HCT116 (cell line): ENCODE data around the gene GPR139. TPM values are rescaled to one million over a fixed set of nuclear protein-coding genes. Genes with fewer than 3 reads are reported as not detected.

Experiments used
- ATAC-seq: fragments of 200-7000 bp; cut with Tn5 transposase; 2 replicates; pipeline ENCODE4 v1.9.1; 2020; ENCODE audit warnings: mild to moderate bottlenecking, moderate library complexity
- BruUV-seq: library from RNA; stranded (reverse); fragments of 400-500 nt; replicated peaks from 2 replicates; lab custom pipeline; 2021; lab: Mats Ljungman, UMichigan
- CTCF ChIA-PET: fragments of 300-600 bp; sonication (Branson Sonifier 250); formaldehyde crosslinking; loops from one replicate; lab custom pipeline; 2021; ENCODE audit warnings: antibody characterized with exemption; lab: Charles Lee
- POLR2A ChIA-PET: fragments of 300-600, 350-600 bp; sonication (Branson Sonifier 250); formaldehyde crosslinking; loops from one replicate; lab custom pipeline; 2021; ENCODE audit warnings: antibody characterized with exemption; lab: Charles Lee
- RAD21 ChIA-PET, 2 experiments: fragments of 300-600 bp; sonication (Branson Sonifier 250); formaldehyde crosslinking; loops; one replicate each; lab custom pipeline; 2023; ENCODE audit warnings: low total read pairs in 2 of 2; ENCODE audit not compliant: uncharacterized antibody in 2 of 2, unreplicated experiment in 2 of 2, low non-redundant PET in 1 of 2; lab: Charles Lee
- DNase-seq: peaks from one replicate; pipeline ENCODE4 v3.0.0-alpha.2; 2010; ENCODE audit warnings: low read depth, low spot score
- H2AFZ ChIP-seq: fragments of 200-600 bp; shearing (Covaris generic), sonication (generic); 2 replicates; pipeline ENCODE4 v1.6.1; 2017; ENCODE audit warnings: low read depth, mixed run types, mixed read lengths, antibody characterized with exemption, low read length; ENCODE audit not compliant: poor library complexity, severe bottlenecking
- H3K27ac ChIP-seq: 2 replicates; pipeline ENCODE4 v1.5.1; 2012; ENCODE audit warnings: low read depth, low read length
- H3K27me3 ChIP-seq: fragments of 200-600 bp; sonication (generic); 2 replicates; pipeline ENCODE4 v1.6.1; 2016; ENCODE audit warnings: mixed run types, low read length, mixed read lengths; ENCODE audit not compliant: insufficient read depth
- H3K36me3 ChIP-seq, 2 experiments: fragments of 200-500 bp in 1 of 2; fragments of 200-600 bp in 1 of 2; sonication (Bioruptor generic) in 1 of 2; sonication (generic) in 1 of 2; 2 replicates each; pipeline versions ENCODE4 v1.5.1 to v1.6.1; 2014 to 2016; ENCODE audit warnings: low read length in 2 of 2, inconsistent platforms in 1 of 2, mixed read lengths in 1 of 2, mixed run types in 1 of 2; ENCODE audit not compliant: insufficient read depth in 2 of 2, control insufficient read depth in 1 of 2
- H3K4me1 ChIP-seq, 2 experiments: fragments of 200-600 bp in 1 of 2; sonication (generic) in 1 of 2; 2 replicates each; pipeline versions ENCODE4 v1.5.1 to v1.6.1; 2012 to 2017; ENCODE audit warnings: low read length in 2 of 2, inconsistent platforms in 1 of 2, mild to moderate bottlenecking in 1 of 2, mixed read lengths in 1 of 2, mixed run types in 1 of 2, moderate library complexity in 1 of 2; ENCODE audit not compliant: insufficient read depth in 2 of 2, control insufficient read depth in 1 of 2
- H3K4me2 ChIP-seq: fragments of 200-600 bp; sonication (generic); 2 replicates; pipeline ENCODE4 v1.6.1; 2017; ENCODE audit warnings: mixed run types, low read length, mixed read lengths
- H3K4me3 ChIP-seq, 2 experiments: fragments of 200-600 bp in 1 of 2; sonication (generic) in 1 of 2; replicated peaks in 1 of 2; 2 replicates each; pipeline ENCODE4 v1.5.1; 2011 to 2016; ENCODE audit warnings: low read length in 2 of 2, control low read depth in 1 of 2, low read depth in 1 of 2, mild to moderate bottlenecking in 1 of 2, mixed read lengths in 1 of 2, mixed run types in 1 of 2
- H3K79me2 ChIP-seq: fragments of 200-600 bp; sonication (generic); 2 replicates; pipeline ENCODE4 v1.6.1; 2017; ENCODE audit warnings: mild to moderate bottlenecking, mixed run types, low read length, moderate library complexity, mixed read lengths; ENCODE audit not compliant: insufficient read depth
- H3K9ac ChIP-seq: fragments of 200-600 bp; sonication (generic); 2 replicates; pipeline ENCODE4 v1.6.1; 2016; ENCODE audit warnings: low read length, mixed read lengths
- H3K9me2 ChIP-seq: fragments of 200-600 bp; sonication (generic), shearing (Covaris generic); 2 replicates; pipeline ENCODE4 v1.6.1; 2017; ENCODE audit warnings: mixed run types, mild to moderate bottlenecking, moderate library complexity; ENCODE audit not compliant: insufficient read depth
- H3K9me3 ChIP-seq, 2 experiments: fragments of 200-500 bp in 1 of 2; fragments of 200-600 bp in 1 of 2; sonication (Bioruptor generic) in 1 of 2; sonication (generic) in 1 of 2; 2 replicates each; pipeline ENCODE4 v1.6.1; 2014 to 2017; ENCODE audit warnings: low read length in 2 of 2, mixed read lengths in 2 of 2, inconsistent platforms in 1 of 2, low read depth in 1 of 2, mild to moderate bottlenecking in 1 of 2, mixed run types in 1 of 2, moderate library complexity in 1 of 2; ENCODE audit not compliant: control insufficient read depth in 1 of 2, insufficient read depth in 1 of 2
- H4K20me1 ChIP-seq: fragments of 200-600 bp; sonication (generic), shearing (Covaris generic); 2 replicates; pipeline ENCODE4 v1.6.1; 2017; ENCODE audit warnings: mixed run types, mild to moderate bottlenecking, moderate library complexity; ENCODE audit not compliant: insufficient read depth
- CBX3 ChIP-seq: IDR thresholded peaks from 2 replicates; pipeline ENCODE4 v1.6.1; 2012; ENCODE audit warnings: low read depth
- CEBPB ChIP-seq: IDR thresholded peaks from 2 replicates; pipeline ENCODE4 v1.6.1; 2012; ENCODE audit warnings: low read depth
- EGR1 ChIP-seq: IDR thresholded peaks from 2 replicates; pipeline ENCODE4 v1.6.1; 2012; ENCODE audit warnings: low read depth
- ELF1 ChIP-seq: IDR thresholded peaks from 2 replicates; pipeline ENCODE4 v1.6.1; 2012; ENCODE audit warnings: low read depth, borderline replicate concordance
- EZH2 ChIP-seq: fragments of 200-600 bp; sonication (generic); IDR thresholded peaks from 2 replicates; pipeline ENCODE4 v1.6.1; 2017; ENCODE audit warnings: antibody characterized with exemption, mixed run types
- EZH2phosphoT487 ChIP-seq: fragments of 200-600 bp; IDR thresholded peaks from 2 replicates; pipeline ENCODE4 v1.6.1; 2018; ENCODE audit warnings: antibody characterized with exemption, borderline replicate concordance
- JUND ChIP-seq: IDR thresholded peaks from 2 replicates; pipeline ENCODE4 v1.6.1; 2012
- SP1 ChIP-seq: IDR thresholded peaks from 2 replicates; pipeline ENCODE4 v1.6.1; 2012; ENCODE audit warnings: low read depth
- TCF7L2 ChIP-seq: IDR thresholded peaks from 2 replicates; pipeline ENCODE4 v1.7.0; 2011; ENCODE audit warnings: borderline replicate concordance, inconsistent platforms; ENCODE audit not compliant: insufficient read depth, insufficient read length; ENCODE audit errors: extremely low read depth
- ZNF274 ChIP-seq: fragments of 200-500 bp; sonication (Bioruptor generic); IDR thresholded peaks from 2 replicates; pipeline ENCODE4 v1.6.1; 2014; ENCODE audit warnings: mild to moderate bottlenecking, low read depth, low read length, inconsistent platforms
- intact Hi-C: fragments of 100-400 bp; cut with micrococcal nuclease; formaldehyde crosslinking; loops from 2 replicates; pipeline ENCODE4 v1.10.0; 2022
- total RNA-seq: library from RNA; stranded (reverse); gene quantifications from one replicate; pipeline ENCODE4 v1.2.1, GENCODE V29; 2021; ENCODE audit not compliant: unreplicated experiment
- TF ChIP-seq, protein P1 (sequence below): IDR thresholded peaks from 2 replicates; pipeline ENCODE4 v1.6.1; 2011; ENCODE audit warnings: mild to moderate bottlenecking, low read length, moderate library complexity; ENCODE audit not compliant: insufficient replicate concordance; ENCODE audit errors: extremely low read depth

Gene GPR139
- total RNA-seq, 1 experiment from 2014 or later, result not detected

- ChIA-PET POLR2A (no interaction called here), CTCF (no interaction called here), RAD21 (no interaction called here)
- no peaks in the 10 kb centered on the region for H3K9me2 ChIP-seq
- no peaks in the 10 kb centered on the region for H3K36me3 ChIP-seq
- H3K27me3 ChIP-seq, result peaks cover 19% of the 10 kb centered on the region
- no peak overlapping the region for H3K27ac ChIP-seq
- DNase-seq (no peak), ATAC-seq (no peak)
- intact Hi-C loops, result no loop called here
- H4K20me1 ChIP-seq, result no peaks in the 10 kb centered on the region
- no peaks in the 10 kb centered on the region for H3K9me3 ChIP-seq
- H3K4me3 ChIP-seq, result no peak overlapping the region
- no peak overlapping the region for H3K9ac ChIP-seq
- H2AFZ ChIP-seq, result no peak overlapping the region
- H3K4me2 ChIP-seq, result no peak overlapping the region
- H3K79me2 ChIP-seq, result no peaks in the 10 kb centered on the region
- TF ChIP-seq ELF1 (no peak), EGR1 (no peak), SP1 (no peak)
- H3K4me1 ChIP-seq, result no peaks in the 10 kb centered on the region
- BruUV-seq, result no TSS peak
These were observed 76.4 kb downstream of the GPR139 start for GRCh38 chr16:19997264-19997663.

DNA sequence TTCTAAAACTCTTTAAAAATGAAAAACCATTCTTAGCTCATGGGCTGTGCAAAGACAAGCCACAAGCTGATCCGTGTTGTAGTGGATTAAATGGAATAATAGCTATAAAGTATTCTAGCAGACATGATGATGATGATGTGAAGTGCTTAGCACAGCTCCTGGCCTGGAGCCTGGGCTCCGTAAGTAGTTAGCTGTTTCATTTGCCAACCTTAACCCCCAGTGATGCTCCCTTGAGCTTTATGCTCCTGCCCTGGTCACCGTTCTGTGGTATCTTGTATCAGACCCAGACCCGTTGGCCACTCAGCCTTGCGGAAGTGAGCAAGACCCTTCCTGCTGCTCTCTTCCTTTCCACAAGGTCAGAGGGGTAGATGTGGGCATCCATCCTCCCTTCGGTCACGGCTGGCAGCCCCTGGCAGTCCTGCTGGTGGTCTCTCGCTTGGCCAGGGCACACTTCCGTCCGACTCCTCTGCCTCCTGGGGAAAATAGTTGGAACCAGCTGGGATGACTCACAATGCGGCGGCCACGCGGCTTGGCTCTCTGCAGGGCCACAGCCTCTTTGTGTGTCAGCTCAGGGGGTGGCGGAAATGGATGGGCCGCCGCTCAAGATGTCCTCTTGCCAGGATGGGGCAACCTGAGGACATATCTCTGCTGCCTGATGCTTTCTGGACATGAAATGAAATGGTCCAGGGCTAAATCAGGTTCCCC, 79.1 kb downstream of the GPR139 start:
- no peak for DNase-seq
- TF ChIP-seq CBX3 (no peak), CEBPB (no peak), EZH2phosphoT487 (no peak), ZNF274 (no peak), TCF7L2 (no peak), EGR1 (no peak), ELF1 (no peak), JUND (no peak), EZH2 (no peak)
- TF ChIP-seq, protein P1, sequence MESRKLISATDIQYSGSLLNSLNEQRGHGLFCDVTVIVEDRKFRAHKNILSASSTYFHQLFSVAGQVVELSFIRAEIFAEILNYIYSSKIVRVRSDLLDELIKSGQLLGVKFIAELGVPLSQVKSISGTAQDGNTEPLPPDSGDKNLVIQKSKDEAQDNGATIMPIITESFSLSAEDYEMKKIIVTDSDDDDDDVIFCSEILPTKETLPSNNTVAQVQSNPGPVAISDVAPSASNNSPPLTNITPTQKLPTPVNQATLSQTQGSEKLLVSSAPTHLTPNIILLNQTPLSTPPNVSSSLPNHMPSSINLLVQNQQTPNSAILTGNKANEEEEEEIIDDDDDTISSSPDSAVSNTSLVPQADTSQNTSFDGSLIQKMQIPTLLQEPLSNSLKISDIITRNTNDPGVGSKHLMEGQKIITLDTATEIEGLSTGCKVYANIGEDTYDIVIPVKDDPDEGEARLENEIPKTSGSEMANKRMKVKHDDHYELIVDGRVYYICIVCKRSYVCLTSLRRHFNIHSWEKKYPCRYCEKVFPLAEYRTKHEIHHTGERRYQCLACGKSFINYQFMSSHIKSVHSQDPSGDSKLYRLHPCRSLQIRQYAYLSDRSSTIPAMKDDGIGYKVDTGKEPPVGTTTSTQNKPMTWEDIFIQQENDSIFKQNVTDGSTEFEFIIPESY, result no peak
- TF ChIP-seq, all 23 proteins: peak for 0
- Histone ChIP-seq H3K4me2 (no peak overlapping the region), H4K20me1 (no peaks in the 10 kb centered on the region), H3K79me2 (no peaks in the 10 kb centered on the region), H3K4me1 (no peaks in the 10 kb centered on the region), H3K27ac (no peak overlapping the region), H3K9me2 (no peaks in the 10 kb centered on the region), H3K27me3 (peaks cover 14% of the 10 kb centered on the region; the same call in 1 of the 2 replicates), H3K4me3 (no peak overlapping the region), H3K9me3 (no peaks in the 10 kb centered on the region), H3K9ac (no peak overlapping the region), H3K36me3 (no peaks in the 10 kb centered on the region), H2AFZ (no peak overlapping the region)
- no TSS peak for BruUV-seq
- ATAC-seq, result no peak
- ChIA-PET RAD21 (interaction anchor here in 1 of 2 experiments (1.1 kb wide), 1 partner anchor 87 kb away, joined by 3 read pairs; no protein-coding TSS in a partner anchor), CTCF (interaction anchor here (1.2 kb wide), 1 partner anchor 87 kb away, joined by 3 read pairs; no protein-coding TSS in a partner anchor), POLR2A (no interaction called here)
- intact Hi-C loops, result no loop called here
